Transverse colon (tissue), 4 donors: ENCODE data around the gene SLIT3. TPM values are rescaled to one million over a fixed set of nuclear protein-coding genes. Genes with fewer than 3 reads are reported as not detected.

Source experiments
- DNase-seq: peaks from one replicate; pipeline ENCODE4 v3.0.0-alpha.2; 2019
- H3K27ac ChIP-seq, 4 donors: fragments of 200-600 bp; sonication (generic); 2 replicates each; pipeline ENCODE4 v1.5.1; 2016 to 2018; ENCODE audit warnings: inconsistent platforms in 4 of 4
- H3K27me3 ChIP-seq: fragments of 200-600 bp; sonication (generic); 2 replicates; pipeline ENCODE4 v1.5.1; 2017; ENCODE audit warnings: inconsistent platforms
- H3K36me3 ChIP-seq, 4 donors: fragments of 200-600 bp; sonication (generic); 2 replicates each; pipeline ENCODE4 v1.5.1; 2017 to 2019; ENCODE audit warnings: inconsistent platforms in 4 of 4
- H3K4me1 ChIP-seq, 4 donors: fragments of 200-600 bp; sonication (generic); 2 replicates each; pipeline ENCODE4 v1.5.1; 2017 to 2020; ENCODE audit warnings: inconsistent platforms in 4 of 4
- H3K4me3 ChIP-seq, 4 donors: fragments of 200-600 bp; sonication (generic); 1 replicate in 1 of 4; 2 replicates in 3 of 4; pipeline versions ENCODE4 v1.5.1 to v1.6.1; 2017 to 2019; ENCODE audit warnings: inconsistent platforms in 4 of 4
- H3K9me3 ChIP-seq, 2 donors: fragments of 200-600 bp; sonication (generic); 2 replicates each; pipeline ENCODE4 v1.5.1; 2017 to 2019; ENCODE audit warnings: inconsistent platforms in 2 of 2
- CTCF ChIP-seq, 5 experiments: fragments of 200-600 bp in 3 of 5; fragments of 450-650 bp in 2 of 5; sonication (generic) in 3 of 5; IDR thresholded peaks; 1 replicate in 2 of 5; 2 replicates in 3 of 5; pipeline ENCODE4 v1.5.1; 2016 to 2017; ENCODE audit warnings: antibody characterized with exemption in 5 of 5, inconsistent platforms in 3 of 5, mild to moderate bottlenecking in 2 of 5, moderate library complexity in 1 of 5
- EP300 ChIP-seq: sonication (generic); formaldehyde crosslinking; IDR thresholded peaks from one replicate; pipeline ENCODE4 v1.6.1; 2017; ENCODE audit warnings: antibody characterized with exemption, low read depth
- POLR2A ChIP-seq: fragments of 450-650 bp; IDR thresholded peaks from one replicate; pipeline ENCODE4 v1.6.1; 2016; ENCODE audit warnings: antibody characterized with exemption, mild to moderate bottlenecking, moderate library complexity
- POLR2AphosphoS5 ChIP-seq, 3 donors: sonication (generic); formaldehyde crosslinking; IDR thresholded peaks; one replicate each; pipeline ENCODE4 v1.6.1; 2016; ENCODE audit warnings: antibody characterized with exemption in 3 of 3
- WGBS, 2 donors: methylation state at CpG; one replicate each; pipeline ENCODE4 v1.1.5; 2018; ENCODE audit warnings: low coverage in 1 of 2; 5-methylcytosine and 5-hydroxymethylcytosine counted together
- in situ Hi-C, 4 donors: fragments of 200-750 bp; cut with MboI; loops; one replicate each; pipeline versions ENCODE4 v1.15.0 to v1.15.1; 2017; ENCODE audit warnings: low sequenced_read_pairs in 3 of 4, low pct_ligation_motif_present in 1 of 4, low pct_unique_long_range_greater_than_20kb in 1 of 4
- intact Hi-C: fragments of 100-400 bp; cut with DNase I; formaldehyde crosslinking; loops from one replicate; pipeline ENCODE4 v1.15.1; 2023; ENCODE audit warnings: low total_unique reads
- total RNA-seq, 4 donors: library from RNA; depleted of rRNA; stranded (reverse); fragments of >200 nt; gene quantifications; one replicate each; pipeline ENCODE4 v1.1.0, GENCODE V29; 2016

Gene SLIT3
- total RNA-seq, 4 donors from 2014 or later, result 6.7 to 60.5 (median 9.6) TPM

GRCh38 chr5:169295306-169295705 is 5.6 kb downstream of the SLIT3 start:
- Histone ChIP-seq H3K27me3 (peaks cover 16% of the 10 kb centered on the region), H3K27ac (no peak overlapping the region), H3K36me3 (no peaks in the 10 kb centered on the region), H3K4me1 (peaks cover 0 to 4% (median 0%) of the 10 kb centered on the region in 4 donors), H3K9me3 (no peaks in the 10 kb centered on the region), H3K4me3 (no peak overlapping the region)
- intact Hi-C loops (no loop called here), in situ Hi-C loops (loop anchor here in 2 of 4 donors (25.0 kb wide), 2 partner anchors 308 to 608 kb away; no protein-coding TSS in a partner anchor)
- WGBS, 2 donors, result 81 to 100% methylated on average over 3 to 8 of the region's 8 CpGs
- no peak for TF ChIP-seq POLR2AphosphoS5 (IDR thresholded peaks at IDR 0.05)
- TF ChIP-seq EP300, result no peak
- TF ChIP-seq CTCF (IDR thresholded peaks at IDR 0.05), result no peak
- TF ChIP-seq POLR2A, result no peak
- no peak for DNase-seq

- no peak overlapping the region for H3K27ac ChIP-seq
- peaks cover 9% of the 10 kb centered on the region for H3K27me3 ChIP-seq
- intact Hi-C loops, result no loop called here
- H3K4me1 ChIP-seq, result peaks cover 0 to 7% (median 0%) of the 10 kb centered on the region in 4 donors
- WGBS, 2 donors, result 76 to 86% methylated on average over 3 to 6 of the region's 6 CpGs
- no peak overlapping the region for H3K4me3 ChIP-seq
- DNase-seq, result no peak
- H3K36me3 ChIP-seq, result no peaks in the 10 kb centered on the region
- in situ Hi-C loops, result loop anchor here in 2 of 4 donors (25.0 kb wide), 2 partner anchors 307 to 607 kb away; no protein-coding TSS in a partner anchor
- no peaks in the 10 kb centered on the region for H3K9me3 ChIP-seq
- TF ChIP-seq POLR2A (no peak), EP300 (no peak), POLR2AphosphoS5 (IDR thresholded peaks at IDR 0.05) (no peak), CTCF (IDR thresholded peaks at IDR 0.05) (no peak)
Observed at GRCh38 chr5:169294621-169295020, 6.3 kb downstream of the SLIT3 start.

GRCh38 chr5:169291877-169292276 is 9.1 kb downstream of the SLIT3 start:
- no peak overlapping the region for H3K27ac ChIP-seq
- TF ChIP-seq POLR2AphosphoS5 (IDR thresholded peaks at IDR 0.05) (no peak), CTCF (IDR thresholded peaks at IDR 0.05) (no peak), POLR2A (no peak), EP300 (no peak)

GRCh38 chr5:169290895-169291294 is 10.0 kb downstream of the SLIT3 start:
- no peaks in the 10 kb centered on the region for H3K27me3 ChIP-seq
- no peaks in the 10 kb centered on the region for H3K36me3 ChIP-seq
- H3K4me1 ChIP-seq, result peaks cover 0 to 19% (median 7%) of the 10 kb centered on the region in 4 donors
- 58 to 77% methylated on average over 5 to 6 of the region's 6 CpGs for WGBS, 2 donors
- TF ChIP-seq CTCF (IDR thresholded peaks at IDR 0.05), result no peak
- no peak for TF ChIP-seq POLR2AphosphoS5 (IDR thresholded peaks at IDR 0.05)
- no peak for TF ChIP-seq EP300
- no peak for TF ChIP-seq POLR2A
- H3K9me3 ChIP-seq, result no peaks in the 10 kb centered on the region
- H3K4me3 ChIP-seq, result no peak overlapping the region
- in situ Hi-C loops (loop anchor here in 2 of 4 donors (25.0 kb wide), 2 partner anchors 304 to 604 kb away; no protein-coding TSS in a partner anchor), intact Hi-C loops (no loop called here)
- DNase-seq, result no peak
- no peak overlapping the region for H3K27ac ChIP-seq

More at GRCh38 chr5:169291877-169292276, 9.1 kb downstream of the SLIT3 start:
- intact Hi-C loops, result no loop called here
- no peaks in the 10 kb centered on the region for H3K9me3 ChIP-seq
- DNase-seq, result no peak
- in situ Hi-C loops, result loop anchor here in 2 of 4 donors (25.0 kb wide), 2 partner anchors 305 to 605 kb away; no protein-coding TSS in a partner anchor
- H3K27me3 ChIP-seq, result no peaks in the 10 kb centered on the region
- no peak overlapping the region for H3K4me3 ChIP-seq
- H3K36me3 ChIP-seq, result no peaks in the 10 kb centered on the region
- H3K4me1 ChIP-seq, result peaks cover 0 to 23% (median 6%) of the 10 kb centered on the region in 4 donors
- WGBS, 2 donors, result 40 to 70% methylated on average over 1 to 4 of the region's 4 CpGs
